Endodermal cell (in vitro differentiated cells): ENCODE measurements around the gene ZNF236. TPM values are rescaled to one million over a fixed set of nuclear protein-coding genes. Genes with fewer than 3 reads are reported as not detected.

Experiments used
- DNase-seq: peaks from one replicate; pipeline ENCODE4 v3.0.0-alpha.2; 2017
- H3K27ac ChIP-seq: 2 replicates; pipeline ENCODE4 v1.5.1; 2013; ENCODE audit warnings: mild to moderate bottlenecking, low read depth, low read length, moderate library complexity
- H3K27me3 ChIP-seq: 2 replicates; pipeline ENCODE4 v1.6.1; 2013; ENCODE audit warnings: mild to moderate bottlenecking, low read length, moderate library complexity; ENCODE audit not compliant: insufficient read depth, control insufficient read depth, poor library complexity, severe bottlenecking
- H3K36me3 ChIP-seq: 2 replicates; pipeline ENCODE4 v1.7.0; 2013; ENCODE audit warnings: mild to moderate bottlenecking, low read length, moderate library complexity; ENCODE audit not compliant: control insufficient read depth, insufficient read depth
- H3K4me1 ChIP-seq: one replicate; pipeline ENCODE4 v1.7.0; 2013; ENCODE audit warnings: low read length; ENCODE audit not compliant: control insufficient read depth, insufficient read depth
- H3K4me3 ChIP-seq: 2 replicates; pipeline ENCODE4 v1.5.1; 2013; ENCODE audit warnings: mild to moderate bottlenecking, low read length, moderate library complexity
- H3K9ac ChIP-seq: 2 replicates; pipeline ENCODE4 v1.6.1; 2013; ENCODE audit warnings: mild to moderate bottlenecking, low read length, moderate library complexity; ENCODE audit not compliant: poor library complexity, severe bottlenecking; ENCODE audit errors: extremely low read depth
- H3K9me3 ChIP-seq: 2 replicates; pipeline ENCODE4 v1.6.1; 2013; ENCODE audit warnings: mild to moderate bottlenecking, low read length, moderate library complexity; ENCODE audit not compliant: control insufficient read depth
- H3K27ac Mint-ChIP-seq: 2 replicates; pipeline ENCODE4 v1.8.0; 2020; ENCODE audit warnings: mixed read lengths
- H3K27me3 Mint-ChIP-seq: 2 replicates; pipeline ENCODE4 v1.8.0; 2021; ENCODE audit warnings: mild to moderate bottlenecking, mixed read lengths; ENCODE audit not compliant: insufficient read depth
- H3K36me3 Mint-ChIP-seq: 2 replicates; pipeline ENCODE4 v1.8.0; 2020; ENCODE audit warnings: low read depth, mixed read lengths
- H3K4me1 Mint-ChIP-seq: 2 replicates; pipeline ENCODE4 v1.8.0; 2020; ENCODE audit warnings: mixed read lengths
- H3K4me3 Mint-ChIP-seq: 2 replicates; pipeline ENCODE4 v1.8.0; 2020; ENCODE audit warnings: mild to moderate bottlenecking, moderate library complexity, mixed read lengths
- H3K9me3 Mint-ChIP-seq: 2 replicates; pipeline ENCODE4 v1.8.0; 2020; ENCODE audit warnings: mild to moderate bottlenecking, mixed read lengths
- CTCF ChIP-seq: fragments of 200-600 bp; sonication (generic); conservative IDR thresholded peaks from 2 replicates; pipeline ENCODE4 v1.5.0; 2021; ENCODE audit warnings: antibody characterized with exemption, mild to moderate bottlenecking
- whole genome bisulfite sequencing, 2 experiments: methylation state at CpG; one replicate each; pipeline versions ENCODE4 v1.1.5 to v1.1.7; 2013; ENCODE audit warnings: missing lambda C conversion rate in 2 of 2, mixed read lengths in 1 of 2; ENCODE audit not compliant: insufficient coverage in 1 of 2, insufficient read length in 1 of 2; 5-methylcytosine and 5-hydroxymethylcytosine counted together
- total RNA-seq, 2 donors: library from RNA; stranded (reverse); fragmentation: NEBNext Ultra II Directional in 1 of 2; extraction: Animal tissue kit (Norgen Biotek cat#: 25700) in 1 of 2; gene quantifications; 2 replicates in 1 of 2; 3 replicates in 1 of 2; pipeline ENCODE4 v1.2.1, GENCODE V29; 2021

The ZNF236 gene
- total RNA-seq, 2 donors from 2014 or later: 27.0 to 28.3 TPM

DNA sequence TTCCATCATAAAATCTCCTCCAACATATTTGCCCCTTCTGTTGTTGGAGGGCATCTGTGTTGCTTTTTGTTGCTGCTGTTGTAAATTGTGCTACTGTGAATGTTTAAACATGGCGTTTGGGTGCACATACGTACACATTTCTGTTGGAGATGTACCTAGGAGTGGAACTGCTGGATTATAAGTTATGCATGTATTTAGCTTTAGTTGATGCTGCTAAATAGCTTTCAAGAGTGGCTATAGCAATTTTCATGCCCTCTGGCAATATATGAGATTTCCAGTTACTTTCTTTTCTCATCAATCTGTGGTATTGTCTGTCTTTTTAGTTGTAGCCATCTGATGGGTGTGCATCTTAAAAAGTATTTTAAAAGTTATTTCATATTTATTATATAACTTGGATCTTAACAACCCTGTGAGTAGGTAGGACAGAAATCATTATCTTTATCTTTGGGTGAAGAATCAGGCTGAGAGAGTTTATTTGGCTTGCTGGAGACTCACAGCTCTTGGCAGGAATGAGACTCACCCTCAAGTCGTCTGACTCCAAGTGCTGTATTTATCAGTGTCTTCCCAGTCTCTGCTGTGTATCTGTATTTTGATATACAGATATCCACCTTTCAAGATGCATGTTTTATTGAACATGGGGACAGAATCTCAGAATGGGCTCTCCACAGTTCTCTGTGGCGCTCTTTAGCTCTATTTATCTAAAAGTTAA lies 16.9 kb downstream of the ZNF236 start:
- no peaks in the 10 kb centered on the region for H3K9me3 ChIP-seq
- DNase-seq: no peak
- H3K9ac ChIP-seq: no peak overlapping the region
- Mint-ChIP-seq H3K4me1 (peaks cover 40% of the 10 kb centered on the region), H3K27me3 (no peaks in the 10 kb centered on the region), H3K36me3 (no peaks in the 10 kb centered on the region), H3K4me3 (no peak overlapping the region), H3K27ac (no peak overlapping the region), H3K9me3 (no peaks in the 10 kb centered on the region)
- no peak for TF ChIP-seq CTCF
- no peaks in the 10 kb centered on the region for H3K36me3 ChIP-seq
- H3K27me3 ChIP-seq: no peaks in the 10 kb centered on the region
- H3K4me1 ChIP-seq: peaks cover 10% of the 10 kb centered on the region
- no peak overlapping the region for H3K4me3 ChIP-seq
- no peak overlapping the region for H3K27ac ChIP-seq
- 78 to 100% methylated on average over 2 to 4 of the region's 4 CpGs for WGBS, 2 experiments

DNA sequence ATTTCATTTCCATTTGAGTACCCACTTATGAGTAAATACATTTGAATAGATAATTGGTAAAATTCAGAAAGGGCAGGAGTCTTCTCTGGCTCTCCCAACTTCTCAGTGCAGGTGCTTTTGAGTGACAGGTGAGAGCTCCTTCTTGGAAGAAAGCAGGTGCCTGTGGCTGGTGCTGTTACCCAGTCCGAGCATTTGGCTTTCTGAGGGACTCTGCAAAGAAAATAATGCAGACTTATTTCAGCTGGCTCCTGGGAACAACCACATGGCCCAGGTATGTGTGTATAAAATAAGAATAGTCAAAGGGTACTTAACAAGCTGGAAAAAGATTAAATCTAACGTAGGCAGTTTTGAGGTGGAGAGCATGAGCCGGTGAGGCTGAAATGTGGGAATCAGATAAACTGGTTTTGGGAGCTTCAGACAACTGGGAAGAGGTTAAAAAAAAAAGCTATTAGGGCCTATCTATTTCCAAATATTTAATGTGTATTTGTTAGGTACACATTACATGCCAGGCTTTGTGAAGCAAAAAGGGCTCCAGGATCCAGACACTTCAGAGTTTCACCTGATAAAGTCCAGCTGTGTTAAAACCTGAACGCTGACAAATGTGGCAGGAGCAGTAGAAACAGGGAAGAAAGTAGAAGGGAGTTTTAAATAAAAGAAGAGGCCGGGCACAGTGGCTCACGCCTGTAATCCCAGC lies 20.6 kb downstream of the ZNF236 start:
- TF ChIP-seq CTCF: no peak
- Mint-ChIP-seq H3K27ac (peak overlapping the region; percentile 50), H3K9me3 (no peaks in the 10 kb centered on the region), H3K4me1 (peaks cover 53% of the 10 kb centered on the region), H3K36me3 (no peaks in the 10 kb centered on the region), H3K27me3 (no peaks in the 10 kb centered on the region), H3K4me3 (no peak overlapping the region)
- H3K9ac ChIP-seq: no peak overlapping the region
- H3K9me3 ChIP-seq: no peaks in the 10 kb centered on the region
- no peak overlapping the region for H3K4me3 ChIP-seq
- no peaks in the 10 kb centered on the region for H3K27me3 ChIP-seq
- DNase-seq: no peak
- no peak overlapping the region for H3K27ac ChIP-seq
- WGBS, 2 experiments: 76 to 87% methylated on average over 5 to 6 of the region's 6 CpGs
- H3K4me1 ChIP-seq: peaks cover 10% of the 10 kb centered on the region
- no peaks in the 10 kb centered on the region for H3K36me3 ChIP-seq

DNA sequence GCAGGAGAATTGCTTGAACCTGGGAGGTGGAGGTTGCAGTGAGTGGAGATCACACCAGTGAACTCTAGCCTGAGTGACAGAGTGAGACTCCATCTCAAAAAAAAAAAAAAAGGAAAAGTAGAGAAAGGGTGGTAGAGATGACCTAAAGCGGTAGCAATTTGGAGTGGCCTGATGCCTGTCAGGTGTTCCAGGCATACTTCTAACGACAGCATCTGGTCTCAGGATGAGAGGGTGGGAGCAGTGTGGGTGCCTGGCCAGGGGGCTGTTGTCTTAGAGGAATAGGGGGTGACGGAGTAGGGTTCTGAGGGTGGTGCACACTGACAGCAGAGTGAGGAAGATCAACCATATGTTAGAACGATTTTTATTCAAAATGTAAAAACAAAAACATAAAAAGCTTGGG lies 21.8 kb downstream of the ZNF236 start:
- H3K4me1 ChIP-seq: peaks cover under 1% of the 10 kb centered on the region
- H3K4me3 ChIP-seq: no peak overlapping the region
- no peak for DNase-seq
- H3K27ac ChIP-seq: no peak overlapping the region
- no peak overlapping the region for H3K9ac ChIP-seq
- H3K27me3 ChIP-seq: no peaks in the 10 kb centered on the region
- peaks cover 52% of the 10 kb centered on the region for H3K4me1 Mint-ChIP-seq
- peak overlapping the region; percentile 84 for H3K27ac Mint-ChIP-seq
- no peaks in the 10 kb centered on the region for H3K36me3 Mint-ChIP-seq
- no peak overlapping the region for H3K4me3 Mint-ChIP-seq
- H3K27me3 Mint-ChIP-seq: no peaks in the 10 kb centered on the region
- H3K9me3 Mint-ChIP-seq: no peaks in the 10 kb centered on the region
- 77 to 83% methylated on average over 1 to 3 of the region's 4 CpGs for WGBS, 2 experiments
- TF ChIP-seq CTCF: no peak
- no peaks in the 10 kb centered on the region for H3K36me3 ChIP-seq
- no peaks in the 10 kb centered on the region for H3K9me3 ChIP-seq
